SK-N-SH (cell line): ENCODE data around the gene ALDH1L1. TPM values are rescaled to one million over a fixed set of nuclear protein-coding genes. Genes with fewer than 3 reads are reported as not detected.

Experiments used
- CTCF ChIA-PET: fragments of 300-600, 350-600 bp; formaldehyde crosslinking; extraction: SDS; loops from one replicate; lab custom pipeline; 2021; lab: Yijun Ruan, JAX
- POLR2A ChIA-PET: fragments of 350-600 bp; sonication (Branson Sonifier 250); formaldehyde crosslinking; extraction: SDS; loops from one replicate; lab custom pipeline; 2020; ENCODE audit warnings: antibody characterized with exemption, inconsistent platforms; lab: Yijun Ruan, JAX
- DNase-seq: peaks from one replicate; pipeline ENCODE4 v3.0.0; 2012
- H2AFZ ChIP-seq: fragments of 200-600 bp; sonication (generic); 2 replicates; pipeline ENCODE4 v1.8.1; 2016; ENCODE audit warnings: antibody characterized with exemption, mild to moderate bottlenecking, low read depth
- H3F3A ChIP-seq: fragments of 200-600 bp; sonication (generic); replicated peaks from 2 replicates; pipeline ENCODE3; 2016; ENCODE audit warnings: antibody characterized with exemption, mild to moderate bottlenecking; ENCODE audit not compliant: insufficient read depth
- H3K27ac ChIP-seq, 2 experiments: fragments of 200-500 bp in 1 of 2; fragments of 200-600 bp in 1 of 2; sonication (Bioruptor generic) in 1 of 2; sonication (generic), shearing (Covaris generic) in 1 of 2; 2 replicates each; pipeline versions ENCODE4 v1.5.1 to v1.6.1; 2014 to 2016; ENCODE audit warnings: low read depth in 2 of 2, inconsistent platforms in 1 of 2, low read length in 1 of 2, mild to moderate bottlenecking in 1 of 2, mixed read lengths in 1 of 2
- H3K27me3 ChIP-seq: fragments of 200-600 bp; sonication (generic), shearing (Covaris generic); 2 replicates; pipeline ENCODE4 v1.6.1; 2016; ENCODE audit warnings: mixed run types; ENCODE audit not compliant: insufficient read depth
- H3K36me3 ChIP-seq, 2 experiments: fragments of 200-500 bp in 1 of 2; fragments of 200-600 bp in 1 of 2; sonication (Bioruptor generic) in 1 of 2; sonication (generic) in 1 of 2; replicated peaks in 1 of 2; 2 replicates each; pipeline versions ENCODE3 to v1.5.1; 2014 to 2016; ENCODE audit warnings: low read length in 1 of 2, mild to moderate bottlenecking in 1 of 2; ENCODE audit not compliant: insufficient read depth in 2 of 2, control insufficient read depth in 1 of 2
- H3K4me1 ChIP-seq, 2 experiments: fragments of 200-500 bp in 1 of 2; fragments of 200-600 bp in 1 of 2; sonication (Bioruptor generic) in 1 of 2; sonication (generic), shearing (Covaris generic) in 1 of 2; 2 replicates each; pipeline versions ENCODE4 v1.5.1 to v1.6.1; 2014 to 2016; ENCODE audit warnings: low read depth in 1 of 2, low read length in 1 of 2, mixed run types in 1 of 2; ENCODE audit not compliant: insufficient read depth in 2 of 2, control insufficient read depth in 1 of 2
- H3K4me2 ChIP-seq: fragments of 200-600 bp; sonication (generic), shearing (Covaris generic); 2 replicates; pipeline ENCODE4 v1.6.1; 2017; ENCODE audit warnings: mixed run types
- H3K4me3 ChIP-seq, 2 experiments: fragments of 200-500 bp in 1 of 2; fragments of 200-600 bp in 1 of 2; sonication (Bioruptor generic) in 1 of 2; sonication (generic), shearing (Covaris generic) in 1 of 2; 2 replicates each; pipeline versions ENCODE4 v1.5.1 to v1.8.1; 2014 to 2016; ENCODE audit warnings: low read depth in 2 of 2, inconsistent platforms in 1 of 2, low read length in 1 of 2, mild to moderate bottlenecking in 1 of 2, mixed read lengths in 1 of 2, moderate library complexity in 1 of 2
- H3K79me2 ChIP-seq: fragments of 200-600 bp; sonication (generic); 2 replicates; pipeline ENCODE4 v1.8.1; 2017; ENCODE audit warnings: mild to moderate bottlenecking; ENCODE audit not compliant: insufficient read depth
- H3K9ac ChIP-seq: fragments of 200-600 bp; sonication (generic); 2 replicates; pipeline ENCODE4 v1.6.1; 2017; ENCODE audit warnings: mixed run types
- H3K9me2 ChIP-seq: fragments of 200-600 bp; sonication (generic); 2 replicates; pipeline ENCODE4 v1.6.1; 2017; ENCODE audit warnings: mixed run types
- H3K9me3 ChIP-seq: fragments of 200-600 bp; sonication (generic); 2 replicates; pipeline ENCODE4 v1.6.1; 2017; ENCODE audit warnings: mixed run types, mild to moderate bottlenecking, moderate library complexity
- H4K20me1 ChIP-seq: fragments of 200-600 bp; sonication (generic); 2 replicates; pipeline ENCODE4 v1.6.1; 2017; ENCODE audit warnings: mild to moderate bottlenecking, mixed run types; ENCODE audit not compliant: insufficient read depth
- CHD2 ChIP-seq: fragments of 150-350 bp; IDR thresholded peaks from 2 replicates; pipeline ENCODE4 v1.6.1; 2018; ENCODE audit warnings: low read length; ENCODE audit not compliant: partially characterized antibody
- ELF1 ChIP-seq: IDR thresholded peaks from 2 replicates; pipeline ENCODE4 v1.4.0; 2012
- EP300 ChIP-seq, 2 experiments: IDR thresholded peaks; 2 replicates each; pipeline versions ENCODE4 v1.4.0 to v1.6.1; 2012; ENCODE audit warnings: borderline replicate concordance in 1 of 2, low read depth in 1 of 2, low read length in 1 of 2
- FOXM1 ChIP-seq: IDR thresholded peaks from 2 replicates; pipeline ENCODE4 v1.4.0; 2012; ENCODE audit warnings: low read depth, mild to moderate bottlenecking
- GABPA ChIP-seq: IDR thresholded peaks from 2 replicates; pipeline ENCODE4 v1.4.0; 2012; ENCODE audit warnings: low read depth, mild to moderate bottlenecking
- MAX ChIP-seq: IDR thresholded peaks from 2 replicates; pipeline ENCODE4 v1.4.0; 2012; ENCODE audit warnings: low read depth
- MEF2A ChIP-seq: IDR thresholded peaks from 2 replicates; pipeline ENCODE4 v1.4.0; 2012; ENCODE audit warnings: low read depth, borderline replicate concordance
- MXI1 ChIP-seq: IDR thresholded peaks from 2 replicates; pipeline ENCODE4 v1.6.1; 2012; ENCODE audit warnings: mild to moderate bottlenecking, low read depth, low read length, improper control_type of control experiment
- NRF1 ChIP-seq: IDR thresholded peaks from 2 replicates; pipeline ENCODE4 v1.6.1; 2012; ENCODE audit warnings: low read depth, mild to moderate bottlenecking, low read length
- PBX3 ChIP-seq: IDR thresholded peaks from 2 replicates; pipeline ENCODE4; 2012
- POLR2AphosphoS5 ChIP-seq: IDR thresholded peaks from 2 replicates; pipeline ENCODE4 v1.6.1; 2012; ENCODE audit warnings: low read depth, low read length
- RAD21 ChIP-seq: IDR thresholded peaks from 2 replicates; pipeline ENCODE4 v1.6.1; 2012; ENCODE audit warnings: mild to moderate bottlenecking, low read length
- SIN3A ChIP-seq: IDR thresholded peaks from 2 replicates; pipeline ENCODE4 v1.6.1; 2012; ENCODE audit warnings: low read depth, mild to moderate bottlenecking, low read length, moderate library complexity, borderline replicate concordance
- TAF1 ChIP-seq: IDR thresholded peaks from 2 replicates; pipeline ENCODE4 v1.6.1; 2012; ENCODE audit warnings: low read depth, mild to moderate bottlenecking, low read length, moderate library complexity, borderline replicate concordance
- TCF12 ChIP-seq: IDR thresholded peaks from 2 replicates; pipeline ENCODE4 v1.4.0; 2012
- TEAD4 ChIP-seq: IDR thresholded peaks from 2 replicates; pipeline ENCODE4 v1.4.0; 2012; ENCODE audit warnings: mild to moderate bottlenecking, borderline replicate concordance; ENCODE audit not compliant: insufficient read depth
- USF1 ChIP-seq: IDR thresholded peaks from 2 replicates; pipeline ENCODE4 v1.4.0; 2012; ENCODE audit warnings: low read depth, borderline replicate concordance
- ZBTB33 ChIP-seq: IDR thresholded peaks from 2 replicates; pipeline ENCODE4 v1.4.0; 2012; ENCODE audit warnings: low read depth, borderline replicate concordance
- WGBS: methylation state at CpG from one replicate; pipeline ENCODE4 v1.1.6; 2017; ENCODE audit warnings: low lambda C conversion rate; 5-methylcytosine and 5-hydroxymethylcytosine counted together
- polyA plus RNA-seq, 3 experiments: library from polyadenylated mRNA; depleted of rRNA; stranded (reverse); fragments of >200 nt; gene quantifications; 2 replicates each; pipeline ENCODE4 v1.2.3, GENCODE V29; 2012
- TF ChIP-seq, protein P1 (sequence below): fragments of 200-600 bp; sonication (generic); IDR thresholded peaks from 2 replicates; pipeline ENCODE4 v1.6.1; 2017; ENCODE audit warnings: antibody characterized with exemption, mild to moderate bottlenecking, moderate library complexity
- TF ChIP-seq, protein P2 (sequence below): IDR thresholded peaks from 2 replicates; pipeline ENCODE4 v1.6.1; 2012; ENCODE audit warnings: mild to moderate bottlenecking, low read depth, low read length, moderate library complexity

Gene ALDH1L1
- polyA plus RNA-seq, 1 of the 3 experiments (the other 2 are of a cell fraction) = not detected

DNA sequence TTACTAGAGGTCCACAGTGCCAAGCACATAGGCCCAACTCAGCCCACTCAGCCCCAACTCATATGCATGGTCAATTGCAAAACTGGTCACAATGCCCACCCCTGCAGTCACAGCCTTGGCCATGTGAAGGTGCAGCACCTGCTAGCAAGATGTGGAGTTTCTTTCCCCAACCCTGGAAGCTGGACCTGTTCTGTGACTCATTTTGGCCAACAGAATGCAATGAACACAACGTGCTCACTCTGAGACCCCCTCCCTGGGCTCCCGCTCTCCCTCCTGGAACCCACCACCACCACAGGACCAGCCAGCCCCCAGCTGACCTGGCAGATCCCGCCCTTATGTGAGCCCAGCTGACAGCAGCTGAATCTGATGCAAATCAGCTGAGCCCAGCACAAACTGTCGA lies 34.4 kb downstream of the ALDH1L1 start (continued):
- TF ChIP-seq, protein P1, sequence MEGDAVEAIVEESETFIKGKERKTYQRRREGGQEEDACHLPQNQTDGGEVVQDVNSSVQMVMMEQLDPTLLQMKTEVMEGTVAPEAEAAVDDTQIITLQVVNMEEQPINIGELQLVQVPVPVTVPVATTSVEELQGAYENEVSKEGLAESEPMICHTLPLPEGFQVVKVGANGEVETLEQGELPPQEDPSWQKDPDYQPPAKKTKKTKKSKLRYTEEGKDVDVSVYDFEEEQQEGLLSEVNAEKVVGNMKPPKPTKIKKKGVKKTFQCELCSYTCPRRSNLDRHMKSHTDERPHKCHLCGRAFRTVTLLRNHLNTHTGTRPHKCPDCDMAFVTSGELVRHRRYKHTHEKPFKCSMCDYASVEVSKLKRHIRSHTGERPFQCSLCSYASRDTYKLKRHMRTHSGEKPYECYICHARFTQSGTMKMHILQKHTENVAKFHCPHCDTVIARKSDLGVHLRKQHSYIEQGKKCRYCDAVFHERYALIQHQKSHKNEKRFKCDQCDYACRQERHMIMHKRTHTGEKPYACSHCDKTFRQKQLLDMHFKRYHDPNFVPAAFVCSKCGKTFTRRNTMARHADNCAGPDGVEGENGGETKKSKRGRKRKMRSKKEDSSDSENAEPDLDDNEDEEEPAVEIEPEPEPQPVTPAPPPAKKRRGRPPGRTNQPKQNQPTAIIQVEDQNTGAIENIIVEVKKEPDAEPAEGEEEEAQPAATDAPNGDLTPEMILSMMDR = no peak
- TF ChIP-seq MXI1 (no peak), CHD2 (no peak)

DNA sequence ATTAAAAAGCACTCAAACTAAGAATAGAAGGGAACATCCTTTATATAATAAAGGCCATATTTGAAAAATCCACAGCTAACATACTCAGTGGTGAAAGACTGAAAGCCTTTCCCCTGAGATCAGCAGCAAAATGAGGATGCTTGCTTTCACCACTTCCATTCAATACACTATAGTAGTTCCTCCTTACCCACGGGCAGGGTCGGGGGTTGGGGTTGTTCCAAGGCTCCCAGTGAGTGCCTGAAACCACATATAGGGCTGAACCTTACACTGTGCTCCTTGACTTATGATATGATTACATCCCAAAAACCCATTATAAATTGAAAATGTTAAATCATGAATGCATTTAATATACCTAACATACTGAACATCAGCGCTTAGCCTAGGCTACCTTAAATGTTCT lies 37.7 kb downstream of the ALDH1L1 start:
- Histone ChIP-seq H3K27me3 (peaks cover 5% of the 10 kb centered on the region; the same call in 1 of the 2 replicates), H3K4me3 (no peak overlapping the region), H3K9me3 (no peaks in the 10 kb centered on the region), H3K36me3 (no peaks in the 10 kb centered on the region), H3K4me2 (no peak overlapping the region), H3K9ac (no peak overlapping the region), H3K9me2 (no peaks in the 10 kb centered on the region), H3K4me1 (no peaks in the 10 kb centered on the region), H4K20me1 (no peaks in the 10 kb centered on the region), H3K27ac (no peak overlapping the region), H3F3A (no peaks in the 10 kb centered on the region), H3K79me2 (no peaks in the 10 kb centered on the region), H2AFZ (no peak overlapping the region)
- POLR2A ChIA-PET = no interaction called here
- CTCF ChIA-PET = no interaction called here
- TF ChIP-seq TAF1 (no peak), ZBTB33 (no peak), NRF1 (no peak), TCF12 (no peak), SIN3A (no peak), MEF2A (no peak), TEAD4 (no peak), MXI1 (no peak), ELF1 (no peak), PBX3 (no peak), POLR2AphosphoS5 (no peak), USF1 (no peak), MAX (no peak), RAD21 (no peak), GABPA (no peak), EP300 (IDR thresholded peaks at IDR 0.05; ENCODE audit: borderline replicate concordance in 1 of 2, low read depth in 1 of 2, low read length in 1 of 2) (no peak), FOXM1 (no peak)
- TF ChIP-seq, protein P2, sequence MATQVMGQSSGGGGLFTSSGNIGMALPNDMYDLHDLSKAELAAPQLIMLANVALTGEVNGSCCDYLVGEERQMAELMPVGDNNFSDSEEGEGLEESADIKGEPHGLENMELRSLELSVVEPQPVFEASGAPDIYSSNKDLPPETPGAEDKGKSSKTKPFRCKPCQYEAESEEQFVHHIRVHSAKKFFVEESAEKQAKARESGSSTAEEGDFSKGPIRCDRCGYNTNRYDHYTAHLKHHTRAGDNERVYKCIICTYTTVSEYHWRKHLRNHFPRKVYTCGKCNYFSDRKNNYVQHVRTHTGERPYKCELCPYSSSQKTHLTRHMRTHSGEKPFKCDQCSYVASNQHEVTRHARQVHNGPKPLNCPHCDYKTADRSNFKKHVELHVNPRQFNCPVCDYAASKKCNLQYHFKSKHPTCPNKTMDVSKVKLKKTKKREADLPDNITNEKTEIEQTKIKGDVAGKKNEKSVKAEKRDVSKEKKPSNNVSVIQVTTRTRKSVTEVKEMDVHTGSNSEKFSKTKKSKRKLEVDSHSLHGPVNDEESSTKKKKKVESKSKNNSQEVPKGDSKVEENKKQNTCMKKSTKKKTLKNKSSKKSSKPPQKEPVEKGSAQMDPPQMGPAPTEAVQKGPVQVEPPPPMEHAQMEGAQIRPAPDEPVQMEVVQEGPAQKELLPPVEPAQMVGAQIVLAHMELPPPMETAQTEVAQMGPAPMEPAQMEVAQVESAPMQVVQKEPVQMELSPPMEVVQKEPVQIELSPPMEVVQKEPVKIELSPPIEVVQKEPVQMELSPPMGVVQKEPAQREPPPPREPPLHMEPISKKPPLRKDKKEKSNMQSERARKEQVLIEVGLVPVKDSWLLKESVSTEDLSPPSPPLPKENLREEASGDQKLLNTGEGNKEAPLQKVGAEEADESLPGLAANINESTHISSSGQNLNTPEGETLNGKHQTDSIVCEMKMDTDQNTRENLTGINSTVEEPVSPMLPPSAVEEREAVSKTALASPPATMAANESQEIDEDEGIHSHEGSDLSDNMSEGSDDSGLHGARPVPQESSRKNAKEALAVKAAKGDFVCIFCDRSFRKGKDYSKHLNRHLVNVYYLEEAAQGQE = no peak
- no peak for DNase-seq
- WGBS = 42% methylated on average over 3 of the region's 3 CpGs
